Measurements from ENCODE around the gene ADGRL2.

GRCh38 chr1:81950037-81950436, 149.3 kb downstream of the ADGRL2 start:
- no peak for TF ChIP-seq CTCF (optimal IDR thresholded peaks at IDR 0.05 in 1 of 3, IDR thresholded peaks at IDR 0.05 in 1 of 3, conservative IDR thresholded peaks at IDR 0.05 in 1 of 3; ENCODE audit: extremely low read depth in 1 of 3, insufficient read depth in 2 of 3, low read length in 3 of 3)
- TF ChIP-seq EZH2 (IDR thresholded peaks at IDR 0.05; ENCODE audit: low read length), result no peak

Data from keratinocyte (primary cell).